Muscle layer of colon (tissue), 2 donors: ENCODE results near the gene CAMK1.

ENCODE experiments used
- H3K27ac ChIP-seq: one replicate; pipeline ENCODE4 v1.7.0; 2013; ENCODE audit warnings: low read depth, mild to moderate bottlenecking, low read length, moderate library complexity
- H3K27me3 ChIP-seq, 2 donors: one replicate each; pipeline ENCODE4 v1.7.0; 2013; ENCODE audit warnings: low read length in 2 of 2, mild to moderate bottlenecking in 2 of 2; ENCODE audit not compliant: insufficient read depth in 2 of 2, control insufficient read depth in 1 of 2
- H3K36me3 ChIP-seq: one replicate; pipeline ENCODE4 v1.7.0; 2013; ENCODE audit warnings: mild to moderate bottlenecking, low read length; ENCODE audit not compliant: insufficient read depth
- H3K4me1 ChIP-seq: one replicate; pipeline ENCODE4 v1.7.0; 2013; ENCODE audit warnings: mild to moderate bottlenecking, low read length; ENCODE audit not compliant: insufficient read depth
- H3K4me3 ChIP-seq, 2 donors: one replicate each; pipeline ENCODE4 v1.7.0; 2013; ENCODE audit warnings: low read length in 2 of 2, low read depth in 1 of 2, mild to moderate bottlenecking in 1 of 2, moderate library complexity in 1 of 2
- H3K9ac ChIP-seq: one replicate; pipeline ENCODE4 v1.7.0; 2013; ENCODE audit warnings: low read length
- H3K9me3 ChIP-seq: one replicate; pipeline ENCODE4 v1.7.0; 2013; ENCODE audit warnings: mild to moderate bottlenecking, low read length
- donor health status: abdominal sarcoma.
- donor health status: Adenocarcinoma of cecum.

CAMK1 gene

DNA sequence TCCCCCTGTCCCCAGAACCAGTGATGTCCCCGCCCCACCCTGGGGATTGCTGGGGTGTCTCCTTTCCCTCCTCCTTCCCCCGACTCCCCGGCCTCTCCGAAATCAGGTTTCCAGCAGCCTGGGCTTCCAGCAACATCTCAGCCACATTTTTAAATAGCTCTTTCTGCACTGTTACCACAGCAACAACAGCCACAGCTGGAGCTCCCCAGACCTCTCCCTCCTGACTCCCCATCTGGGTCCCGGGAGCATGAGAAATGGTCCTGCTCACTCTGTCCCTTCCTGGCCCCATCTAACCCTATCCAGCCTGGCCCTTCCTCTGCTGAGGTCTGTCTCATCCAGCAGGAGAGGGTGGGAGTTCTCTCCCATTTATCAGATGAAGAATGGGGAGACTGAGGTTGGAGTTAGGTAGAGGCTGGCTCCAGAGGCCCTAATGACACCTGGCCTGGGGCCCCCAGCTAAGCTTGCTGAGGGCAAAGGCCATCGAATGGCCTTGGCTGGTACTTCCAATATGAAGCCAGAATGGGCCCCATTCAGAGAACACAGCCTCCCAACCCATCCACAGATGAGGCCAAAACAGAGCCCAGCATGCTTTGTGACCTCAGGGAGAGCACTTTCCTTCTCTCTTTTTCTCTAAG lies 1.5 kb downstream of the CAMK1 start:
- Histone ChIP-seq H3K4me3 (peak overlapping the region in 1 of 2 donors; percentile 90), H3K27ac (no peak overlapping the region)

DNA sequence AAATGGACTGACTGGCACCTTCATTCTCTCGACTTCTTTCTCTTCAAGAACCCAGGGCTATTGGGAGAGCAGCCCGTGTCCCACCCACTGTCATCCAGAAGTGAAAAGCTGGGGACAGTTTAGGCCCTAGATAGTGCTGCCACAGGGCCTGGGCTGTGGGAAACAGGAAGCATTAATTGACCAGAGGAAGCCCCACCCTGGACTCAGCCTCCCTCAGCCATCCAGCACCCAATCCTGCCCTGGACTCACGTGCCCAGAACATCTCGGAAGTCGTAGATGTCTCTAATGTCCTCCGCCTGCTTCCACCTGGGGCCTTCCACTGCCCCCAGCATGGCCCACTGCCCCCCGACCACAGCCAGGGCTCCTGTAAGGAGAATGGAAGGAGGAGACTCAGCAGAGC lies 2.3 kb downstream of the CAMK1 start:
- Histone ChIP-seq H3K9ac (no peak overlapping the region), H3K4me3 (no peak overlapping the region), H3K4me1 (peaks cover 27% of the 10 kb centered on the region), H3K27me3 (no peaks in the 10 kb centered on the region), H3K9me3 (no peaks in the 10 kb centered on the region), H3K27ac (no peak overlapping the region), H3K36me3 (peaks cover 31% of the 10 kb centered on the region)

More for the DNA sequence above, 1.5 kb downstream of the CAMK1 start:
- H3K4me1 ChIP-seq = peaks cover 27% of the 10 kb centered on the region
- peak overlapping the region; percentile 97 for H3K9ac ChIP-seq
- no peaks in the 10 kb centered on the region for H3K27me3 ChIP-seq
- no peaks in the 10 kb centered on the region for H3K9me3 ChIP-seq
- H3K36me3 ChIP-seq = peaks cover 22% of the 10 kb centered on the region

DNA sequence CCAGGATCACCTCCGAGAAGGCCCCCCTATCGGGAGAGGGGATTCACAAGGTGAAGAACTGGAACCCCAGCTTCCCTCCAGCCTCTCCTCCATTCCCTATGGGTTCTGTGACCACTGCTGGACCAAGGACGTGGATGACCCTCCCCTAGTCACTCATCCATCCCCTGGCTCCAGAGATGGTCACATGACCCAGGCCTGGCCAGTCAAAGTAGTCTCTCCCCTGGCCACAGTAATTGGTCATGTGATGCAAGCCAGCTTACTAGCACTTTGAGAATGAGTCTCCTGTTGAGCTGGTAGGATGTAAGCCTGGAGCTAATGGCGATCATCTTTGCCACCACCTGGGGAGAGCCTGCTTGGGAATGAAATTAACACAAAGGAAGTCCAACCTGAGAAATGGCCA lies 3.9 kb downstream of the CAMK1 start:
- Histone ChIP-seq H3K4me1 (peaks cover 27% of the 10 kb centered on the region), H3K36me3 (peaks cover 37% of the 10 kb centered on the region), H3K27me3 (no peaks in the 10 kb centered on the region), H3K9me3 (no peaks in the 10 kb centered on the region), H3K27ac (no peak overlapping the region), H3K9ac (no peak overlapping the region), H3K4me3 (no peak overlapping the region)

DNA sequence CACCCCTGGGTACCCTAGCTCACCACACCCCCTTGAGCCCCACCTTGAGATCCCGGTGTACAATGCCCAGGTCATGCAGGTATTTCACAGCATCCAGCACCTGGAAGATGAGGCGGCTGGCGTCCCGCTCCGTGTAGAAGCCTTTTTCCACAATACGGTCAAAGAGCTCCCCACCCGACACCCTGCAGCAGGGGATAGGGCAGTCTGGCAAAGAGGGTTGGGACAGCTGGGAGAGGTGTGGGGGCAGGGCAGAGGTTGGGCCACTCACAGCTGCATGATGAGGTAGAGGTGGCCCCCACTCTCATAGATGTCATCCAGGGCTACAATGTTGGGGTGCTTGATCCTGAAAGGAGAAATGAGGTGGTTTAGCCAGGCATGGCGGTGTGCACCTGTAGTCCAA lies 6.9 kb downstream of the CAMK1 start:
- peaks cover 5% of the 10 kb centered on the region for H3K4me1 ChIP-seq
- no peaks in the 10 kb centered on the region for H3K27me3 ChIP-seq
- H3K27ac ChIP-seq = no peak overlapping the region
- H3K4me3 ChIP-seq = no peak overlapping the region
- no peak overlapping the region for H3K9ac ChIP-seq
- H3K9me3 ChIP-seq = no peaks in the 10 kb centered on the region
- H3K36me3 ChIP-seq = peaks cover 53% of the 10 kb centered on the region

DNA sequence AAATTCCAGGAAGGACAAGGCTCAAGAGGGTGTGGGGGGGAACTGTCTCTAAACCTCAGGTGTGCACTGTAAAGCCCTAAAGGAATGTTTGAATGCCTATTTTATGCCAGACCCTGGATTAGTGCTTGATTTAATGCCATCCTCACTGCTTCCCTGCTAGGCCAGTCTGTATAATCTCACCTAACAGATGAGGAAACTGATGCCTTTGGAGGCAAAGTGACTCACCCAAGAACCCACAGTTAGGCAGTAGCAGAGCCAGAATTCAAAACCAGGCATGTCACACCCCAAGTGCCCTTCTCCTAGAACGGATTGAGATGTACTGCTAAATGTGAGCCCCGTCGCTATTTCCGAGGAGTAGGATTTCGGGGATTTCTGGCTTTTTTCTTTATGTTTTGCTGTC lies 7.8 kb downstream of the CAMK1 start:
- H3K9ac ChIP-seq = no peak overlapping the region
- no peaks in the 10 kb centered on the region for H3K9me3 ChIP-seq
- no peak overlapping the region for H3K27ac ChIP-seq
- no peaks in the 10 kb centered on the region for H3K27me3 ChIP-seq
- H3K4me1 ChIP-seq = peaks cover 1% of the 10 kb centered on the region
- H3K4me3 ChIP-seq = no peak overlapping the region
- H3K36me3 ChIP-seq = peaks cover 57% of the 10 kb centered on the region

DNA sequence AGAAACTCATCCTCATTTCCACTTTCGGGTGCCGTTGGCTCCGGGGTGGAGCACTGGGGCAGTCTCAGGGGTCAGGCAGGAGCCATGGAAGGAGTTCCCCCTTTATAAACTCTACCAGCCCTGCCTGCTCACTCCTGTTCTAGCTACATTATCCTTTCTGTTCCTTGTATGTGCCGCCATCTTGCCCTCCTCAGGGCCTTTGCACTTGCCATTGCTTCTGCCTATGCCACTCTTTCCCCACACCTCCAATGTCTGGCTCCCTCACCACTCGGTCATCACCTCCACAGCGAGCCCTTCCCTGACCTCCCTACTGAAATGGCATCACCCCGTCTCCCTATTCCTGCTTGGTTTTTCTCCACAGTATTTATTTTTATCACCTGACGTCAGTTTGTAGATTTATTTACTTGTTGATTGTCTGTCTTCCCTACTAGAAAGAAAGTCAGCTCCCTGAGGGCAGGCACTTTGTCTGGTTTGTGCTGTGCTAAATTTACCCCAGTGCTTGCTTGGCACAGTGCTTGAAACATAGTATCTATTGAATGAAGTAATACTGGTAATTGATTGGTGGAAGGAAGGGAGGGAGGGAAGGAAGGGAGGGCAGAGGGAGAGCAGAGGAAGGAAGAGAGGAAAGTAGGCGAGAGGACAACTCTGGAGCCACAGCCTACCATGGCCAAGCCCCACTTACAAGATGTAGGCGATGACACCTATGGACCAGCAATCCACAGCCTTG lies 8.8 kb downstream of the CAMK1 start:
- no peak overlapping the region for H3K9ac ChIP-seq
- H3K9me3 ChIP-seq = no peaks in the 10 kb centered on the region
- no peaks in the 10 kb centered on the region for H3K4me1 ChIP-seq
- H3K27me3 ChIP-seq = no peaks in the 10 kb centered on the region
- peaks cover 59% of the 10 kb centered on the region for H3K36me3 ChIP-seq
- no peak overlapping the region for H3K4me3 ChIP-seq
- no peak overlapping the region for H3K27ac ChIP-seq

DNA sequence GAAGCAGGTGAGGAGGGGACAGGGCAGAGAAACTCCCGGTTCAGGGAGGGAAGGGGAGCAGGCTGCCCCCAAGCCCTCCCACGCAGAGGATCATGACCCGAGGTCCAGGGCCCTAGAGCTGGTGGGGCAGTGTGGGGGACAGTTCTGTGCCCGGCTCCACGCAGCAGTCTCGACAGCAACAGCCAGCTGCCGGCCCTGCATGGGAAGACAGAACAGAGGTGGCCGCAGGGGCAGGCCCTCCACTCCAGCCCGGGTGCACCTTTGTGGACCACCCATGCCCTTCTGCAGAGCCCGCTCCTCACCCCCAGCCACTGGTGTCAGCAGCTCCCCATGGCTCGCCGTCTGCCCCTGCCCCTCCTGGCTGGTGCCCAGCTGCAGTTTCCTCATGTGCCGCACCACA lies 12.3 kb downstream of the CAMK1 start:
- no peak overlapping the region for H3K4me3 ChIP-seq
- H3K4me1 ChIP-seq = peaks cover 9% of the 10 kb centered on the region
- no peak overlapping the region for H3K27ac ChIP-seq
- H3K9ac ChIP-seq = no peak overlapping the region
- no peaks in the 10 kb centered on the region for H3K9me3 ChIP-seq
- no peaks in the 10 kb centered on the region for H3K27me3 ChIP-seq
- peaks cover 61% of the 10 kb centered on the region for H3K36me3 ChIP-seq

DNA sequence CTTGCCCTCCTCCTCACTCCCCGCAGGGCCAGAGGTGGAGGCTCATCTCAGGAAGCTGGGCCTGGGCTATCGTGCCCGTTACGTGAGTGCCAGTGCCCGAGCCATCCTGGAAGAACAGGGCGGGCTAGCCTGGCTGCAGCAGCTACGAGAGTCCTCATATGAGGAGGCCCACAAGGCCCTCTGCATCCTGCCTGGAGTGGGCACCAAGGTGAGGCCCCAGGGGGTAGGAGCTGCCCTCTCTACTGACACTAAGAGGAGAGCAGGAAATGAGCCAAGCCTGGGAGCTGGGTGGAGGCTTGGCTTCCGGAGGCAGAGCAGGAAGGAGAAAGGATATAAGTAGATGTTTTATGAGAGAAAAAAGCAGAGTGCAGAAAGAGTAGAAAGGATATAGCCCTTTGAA lies 15.1 kb downstream of the CAMK1 start:
- Histone ChIP-seq H3K36me3 (peaks cover 70% of the 10 kb centered on the region), H3K27me3 (no peaks in the 10 kb centered on the region), H3K4me1 (peaks cover 29% of the 10 kb centered on the region), H3K9me3 (no peaks in the 10 kb centered on the region), H3K4me3 (no peak overlapping the region), H3K9ac (no peak overlapping the region), H3K27ac (no peak overlapping the region)

DNA sequence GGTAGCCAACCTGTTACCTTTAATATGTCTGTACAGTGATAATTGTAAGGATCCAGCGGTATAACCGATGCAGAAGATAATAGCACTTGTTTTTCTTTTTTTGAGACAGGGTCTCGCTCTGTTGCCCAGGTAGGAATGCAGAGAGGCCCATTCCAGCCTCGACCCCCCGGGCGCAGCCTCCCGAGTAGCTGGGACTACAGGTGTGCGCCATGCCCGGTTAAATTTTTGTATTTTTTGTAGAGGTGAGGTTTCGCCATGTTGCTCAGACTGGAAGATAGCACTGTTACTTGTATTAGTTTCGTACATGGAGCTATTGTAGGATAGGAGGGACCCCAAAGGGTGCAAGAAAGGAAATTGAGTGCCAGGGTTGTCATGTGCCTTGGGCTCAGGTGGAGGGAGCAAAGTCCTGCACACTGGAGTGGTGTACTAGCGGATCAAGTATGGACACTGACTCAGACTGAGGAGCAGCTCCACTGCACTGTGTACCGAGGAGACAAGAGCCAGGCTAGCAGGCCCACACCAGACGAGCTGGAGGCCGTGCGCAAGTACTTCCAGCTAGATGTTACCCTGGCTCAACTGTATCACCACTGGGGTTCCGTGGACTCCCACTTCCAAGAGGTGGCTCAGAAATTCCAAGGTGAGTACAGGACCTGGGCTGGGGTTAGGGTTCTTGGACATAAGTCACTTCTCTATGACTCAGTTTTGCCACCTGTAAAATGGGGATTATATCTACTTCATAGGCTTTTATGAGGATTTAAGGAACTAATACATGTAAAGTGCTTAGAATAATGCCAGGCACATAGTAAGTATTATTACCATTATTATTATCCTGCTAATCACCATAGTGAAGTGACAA lies 19.0 kb downstream of the CAMK1 start:
- H3K27me3 ChIP-seq = no peaks in the 10 kb centered on the region
- H3K9ac ChIP-seq = peak overlapping the region; percentile 69
- no peaks in the 10 kb centered on the region for H3K9me3 ChIP-seq
- H3K27ac ChIP-seq = peak overlapping the region; percentile 95
- peaks cover 61% of the 10 kb centered on the region for H3K36me3 ChIP-seq
- peak overlapping the region; percentile 60 to 89 for H3K4me3 ChIP-seq
- H3K4me1 ChIP-seq = peaks cover 39% of the 10 kb centered on the region

DNA sequence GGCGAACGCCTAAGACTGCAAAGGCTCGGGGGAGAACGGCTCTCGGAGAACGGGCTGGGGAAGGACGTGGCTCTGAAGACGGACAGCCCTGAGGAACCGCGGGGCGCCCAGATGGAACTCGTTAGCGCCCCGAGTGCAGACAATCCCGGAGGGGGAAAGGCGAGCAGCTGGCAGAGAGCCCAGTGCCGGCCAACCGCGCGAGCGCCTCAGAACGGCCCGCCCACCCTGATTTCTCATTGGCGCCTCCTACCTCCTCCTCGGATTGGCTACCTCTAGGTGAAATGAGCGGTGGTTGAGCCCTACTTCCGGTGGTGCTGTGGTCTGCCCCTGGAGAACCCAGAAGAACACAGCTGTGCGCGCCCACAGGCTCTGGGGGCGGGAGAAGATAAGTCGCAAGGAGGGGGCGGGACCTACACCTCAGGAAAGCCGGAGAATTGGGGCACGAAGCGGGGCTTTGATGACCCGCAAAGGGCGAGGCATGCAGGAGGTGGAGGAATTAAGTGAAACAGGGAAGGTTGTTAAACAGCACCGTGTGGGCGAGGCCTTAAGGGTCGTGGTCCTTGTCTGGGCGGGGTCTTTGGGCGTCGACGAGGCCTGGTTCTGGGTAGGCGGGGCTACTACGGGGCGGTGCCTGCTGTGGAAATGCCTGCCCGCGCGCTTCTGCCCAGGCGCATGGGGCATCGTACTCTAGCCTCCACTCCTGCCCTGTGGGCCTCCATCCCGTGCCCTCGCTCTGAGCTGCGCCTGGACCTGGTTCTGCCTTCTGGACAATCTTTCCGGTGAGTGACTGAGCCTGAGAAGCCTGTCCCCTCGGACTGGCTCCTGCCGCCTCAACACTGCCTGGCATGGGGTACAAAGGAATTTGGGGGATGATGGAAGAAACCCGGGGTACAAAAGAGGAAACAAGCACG lies 19.8 kb downstream of the CAMK1 start, which contains the start of gene OGG1:
Gene OGG1, plus strand, starts transcription at position 308 of the 911 bp plus-strand sequence. Its CDS starts 335 bp downstream, at position 643.
- Histone ChIP-seq H3K27me3 (no peaks in the 10 kb centered on the region), H3K27ac (peak within 1 kb of the TSS; percentile 95), H3K36me3 (peaks cover 67% of the 10 kb centered on the region), H3K4me1 (peaks cover 36% of the 10 kb centered on the region), H3K4me3 (peak within 1 kb of the TSS; percentile 61 to 89), H3K9ac (peak within 1 kb of the TSS; percentile 85), H3K9me3 (no peaks in the 10 kb centered on the region)
